HG03442 (cell line): ENCODE measurements around the gene TNC.

Experiments used
- ATAC-seq: cut with Tn5 transposase; IDR thresholded peaks from one replicate; pipeline ENCODE4 v1.9.1; 2021; ENCODE audit warnings: mild to moderate bottlenecking, moderate library complexity; ENCODE audit not compliant: unreplicated experiment

The TNC gene

GRCh38 chr9:114981063-114981462, 136.9 kb downstream of the TNC start:
- ATAC-seq: no peak

GRCh38 chr9:114973216-114973615, 144.7 kb downstream of the TNC start:
- no peak for ATAC-seq

- ATAC-seq: no peak
These were observed 145.3 kb downstream of the TNC start for GRCh38 chr9:114972510-114973136.
